ENCODE results near the gene LRP1.

DNA sequence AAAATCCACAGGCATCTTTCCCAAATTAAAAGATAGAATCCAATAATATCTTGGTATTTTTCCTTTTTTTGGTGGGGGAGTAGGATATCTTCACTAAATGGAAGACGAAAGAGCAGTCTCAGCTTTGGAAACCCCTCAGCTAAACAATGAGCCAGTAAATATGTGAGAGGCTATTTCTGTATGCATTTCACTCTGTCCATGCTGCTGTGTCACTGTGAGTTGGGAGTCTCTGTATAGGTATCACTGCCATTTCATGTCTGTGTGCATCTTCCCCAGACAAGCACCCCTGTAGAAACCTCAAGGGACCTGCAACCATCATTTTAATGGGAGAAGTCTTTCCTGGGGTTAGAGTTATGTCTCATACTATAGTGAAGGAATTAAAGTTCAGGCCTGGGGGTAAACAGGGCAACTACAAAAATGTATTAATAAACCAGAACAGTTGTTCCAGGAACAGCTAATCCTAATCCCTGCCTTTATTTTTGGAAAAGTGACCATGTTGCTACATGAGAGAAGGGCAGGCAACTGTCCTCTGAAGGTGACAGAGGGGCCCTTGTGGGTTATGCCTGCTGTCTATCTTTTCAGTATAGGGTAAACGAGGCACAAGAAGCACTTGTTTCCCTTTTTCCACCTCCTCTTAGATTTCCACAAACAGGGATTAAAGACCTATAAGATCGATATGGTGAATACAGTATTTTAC lies 134.0 kb downstream of the LRP1 start:
- TF ChIP-seq YY1 (IDR thresholded peaks at IDR 0.05; ENCODE audit: insufficient read depth, insufficient read length) (no peak), ZNF274 (IDR thresholded peaks at IDR 0.05; ENCODE audit: low read depth, low read length) (no peak)

Data from NT2/D1 (cell line).